ENCODE results near the gene HECTD4.

HECTD4 gene

DNA sequence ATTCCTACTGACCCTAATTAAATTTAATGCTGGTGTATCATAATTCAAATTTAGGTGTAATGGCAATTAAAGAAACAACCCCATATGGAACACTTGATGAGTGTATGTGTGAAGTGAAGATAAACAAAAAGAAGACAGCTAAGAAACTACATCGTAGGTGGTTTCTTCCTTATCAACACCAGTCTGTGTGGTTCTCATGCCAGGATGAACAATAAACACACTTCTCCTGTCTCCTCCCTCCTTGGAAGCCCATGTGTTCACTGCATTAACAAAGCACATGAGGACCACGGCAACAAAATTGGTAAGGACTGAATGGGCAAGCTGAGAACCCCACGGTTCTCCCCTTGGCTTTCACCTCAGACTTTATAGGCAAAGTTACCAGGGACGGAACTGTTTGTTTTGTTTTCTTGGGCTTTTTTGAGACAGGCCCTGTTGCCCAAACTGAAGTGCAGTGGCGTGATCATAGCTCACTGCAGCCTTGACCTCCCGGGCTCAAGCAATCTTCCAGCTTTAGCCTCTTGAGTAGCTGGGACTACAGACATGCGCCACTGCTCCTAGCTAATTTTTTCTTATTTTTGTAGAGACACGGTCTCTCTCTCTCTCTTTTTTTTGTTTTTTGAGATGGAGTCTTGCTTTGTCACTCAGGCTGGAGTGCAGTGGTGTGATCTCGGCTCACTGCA, 185.9 kb downstream of the HECTD4 start:
- DNase-seq = no peak

DNA sequence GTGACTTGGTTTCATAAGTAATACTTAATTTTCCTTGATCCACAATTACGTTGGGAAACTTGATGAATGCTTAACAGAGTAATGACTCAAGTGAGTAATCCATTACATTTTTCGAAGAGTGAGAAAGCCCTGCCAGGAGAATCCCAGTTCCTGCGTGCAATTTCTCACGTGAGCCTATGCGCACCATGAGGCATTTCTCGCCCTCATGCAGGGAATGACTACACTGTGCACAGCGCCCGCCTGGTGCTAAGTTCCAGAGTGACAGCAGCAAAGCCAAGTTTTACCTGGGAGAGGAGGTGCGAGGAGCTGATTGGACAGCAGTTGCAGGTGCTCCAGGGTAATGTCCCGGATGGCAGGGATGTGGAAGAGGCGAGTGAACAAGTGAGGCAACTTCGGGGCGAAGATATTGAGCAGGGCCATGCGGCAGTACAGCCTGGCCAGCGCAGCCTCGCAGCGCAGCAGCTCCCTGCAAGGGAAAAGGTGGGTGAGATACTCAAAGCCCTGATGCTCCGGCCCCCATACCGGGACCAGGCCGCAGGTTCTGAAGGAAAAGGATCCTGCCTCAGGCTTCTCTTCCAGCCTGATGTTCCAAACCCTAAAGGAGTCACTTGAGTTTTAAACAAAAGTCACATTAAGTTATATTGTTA, 187.5 kb downstream of the HECTD4 start:
- no peak for DNase-seq

- DNase-seq = no peak
These were observed 189.8 kb downstream of the HECTD4 start for GRCh38 chr12:112192475-112192874.

DNA sequence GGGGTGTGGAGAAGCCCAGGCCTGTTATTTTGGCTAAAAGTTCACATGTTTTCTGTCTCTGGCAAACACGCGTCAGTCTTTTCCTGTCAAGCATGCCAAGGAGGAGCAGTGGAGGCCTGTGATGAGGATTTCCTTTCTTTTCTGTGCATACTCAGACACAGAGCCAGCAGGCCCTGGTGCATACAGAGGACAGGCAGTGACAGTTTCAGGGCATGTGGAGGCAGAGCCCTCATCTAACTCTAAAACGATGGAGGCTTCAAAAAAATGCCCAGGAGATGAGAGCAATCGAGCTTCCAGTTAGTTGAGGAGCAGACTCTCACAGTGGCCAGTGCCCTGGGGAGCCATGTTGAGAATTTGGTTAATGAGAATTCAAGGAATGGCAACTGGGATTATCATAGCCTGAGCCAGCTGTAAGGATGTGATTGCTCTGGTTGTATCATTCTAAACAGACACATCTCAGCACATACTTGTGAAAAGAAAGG, 190.3 kb downstream of the HECTD4 start:
- no peak for DNase-seq

GRCh38 chr12:112191201-112191600, 191.0 kb downstream of the HECTD4 start:
- DNase-seq = no peak

GRCh38 chr12:112190231-112191025, 191.8 kb downstream of the HECTD4 start:
- no peak for DNase-seq

GRCh38 chr12:112188130-112188830, 194.0 kb downstream of the HECTD4 start:
- DNase-seq = no peak

- no peak for DNase-seq
These were observed 196.9 kb downstream of the HECTD4 start for GRCh38 chr12:112185093-112185923.

- no peak for DNase-seq
These were observed 198.0 kb downstream of the HECTD4 start for GRCh38 chr12:112184056-112184887.

- DNase-seq = no peak
These were observed 198.8 kb downstream of the HECTD4 start for GRCh38 chr12:112183141-112184021.

GRCh38 chr12:112182499-112182898, 199.7 kb downstream of the HECTD4 start:
- DNase-seq = no peak

DNA sequence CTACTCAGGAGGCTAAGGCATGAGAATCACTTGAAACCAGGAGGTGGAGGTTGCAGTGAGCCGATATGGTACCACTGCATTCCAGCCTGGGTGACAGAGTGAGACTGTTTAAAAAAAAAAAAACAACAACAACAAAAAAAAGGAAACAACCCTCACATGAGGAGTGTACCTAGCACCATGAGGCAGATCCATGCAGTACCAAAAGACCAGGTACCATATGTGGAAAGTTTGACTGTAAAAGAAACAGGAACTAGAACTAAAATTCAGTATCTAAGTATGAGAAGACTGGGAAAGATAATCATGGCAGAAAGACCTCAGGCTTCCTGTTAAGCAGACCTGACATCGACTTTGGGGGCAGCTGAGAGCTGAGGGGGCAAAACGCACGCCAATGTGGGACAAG, 201.8 kb downstream of the HECTD4 start:
- DNase-seq = no peak

GRCh38 chr12:112179916-112180315, 202.3 kb downstream of the HECTD4 start:
- no peak for DNase-seq

GRCh38 chr12:112179341-112179740, 202.9 kb downstream of the HECTD4 start:
- no peak for DNase-seq

GRCh38 chr12:112178796-112179195, 203.4 kb downstream of the HECTD4 start:
- no peak for DNase-seq

DNA sequence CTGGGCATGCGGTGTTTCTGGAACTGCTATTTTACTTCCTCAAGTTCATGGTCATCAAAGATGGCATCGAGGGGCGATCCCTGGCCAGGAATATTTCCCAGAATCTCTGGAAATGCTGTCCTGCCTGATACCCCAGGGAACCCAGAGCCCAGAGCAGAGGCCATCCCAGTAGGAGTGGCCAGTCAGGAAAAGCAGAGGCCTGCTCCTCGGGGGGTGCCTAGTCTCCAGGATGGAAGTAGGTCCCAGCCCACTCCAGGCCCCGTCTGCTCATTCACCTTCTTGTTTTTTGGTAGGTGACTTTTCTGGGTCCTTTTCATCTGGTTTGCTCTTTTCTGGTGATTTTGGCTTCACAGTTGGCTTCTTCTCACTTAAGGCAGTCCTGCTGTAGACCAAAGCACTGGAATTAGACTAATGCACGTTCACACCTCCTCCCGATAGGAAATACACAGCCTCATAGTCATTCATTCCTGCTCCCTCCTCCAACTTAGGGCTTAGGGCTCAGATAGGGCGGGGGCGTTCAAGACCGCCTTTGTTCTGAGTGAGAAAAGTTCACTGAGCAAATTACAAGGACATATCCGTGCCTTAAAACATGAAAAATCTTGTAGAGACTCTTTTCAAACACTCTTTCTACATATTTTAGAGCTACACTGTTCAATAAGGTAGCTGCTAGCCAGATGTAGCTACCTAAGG, 205.8 kb downstream of the HECTD4 start:
- DNase-seq = no peak

DNA sequence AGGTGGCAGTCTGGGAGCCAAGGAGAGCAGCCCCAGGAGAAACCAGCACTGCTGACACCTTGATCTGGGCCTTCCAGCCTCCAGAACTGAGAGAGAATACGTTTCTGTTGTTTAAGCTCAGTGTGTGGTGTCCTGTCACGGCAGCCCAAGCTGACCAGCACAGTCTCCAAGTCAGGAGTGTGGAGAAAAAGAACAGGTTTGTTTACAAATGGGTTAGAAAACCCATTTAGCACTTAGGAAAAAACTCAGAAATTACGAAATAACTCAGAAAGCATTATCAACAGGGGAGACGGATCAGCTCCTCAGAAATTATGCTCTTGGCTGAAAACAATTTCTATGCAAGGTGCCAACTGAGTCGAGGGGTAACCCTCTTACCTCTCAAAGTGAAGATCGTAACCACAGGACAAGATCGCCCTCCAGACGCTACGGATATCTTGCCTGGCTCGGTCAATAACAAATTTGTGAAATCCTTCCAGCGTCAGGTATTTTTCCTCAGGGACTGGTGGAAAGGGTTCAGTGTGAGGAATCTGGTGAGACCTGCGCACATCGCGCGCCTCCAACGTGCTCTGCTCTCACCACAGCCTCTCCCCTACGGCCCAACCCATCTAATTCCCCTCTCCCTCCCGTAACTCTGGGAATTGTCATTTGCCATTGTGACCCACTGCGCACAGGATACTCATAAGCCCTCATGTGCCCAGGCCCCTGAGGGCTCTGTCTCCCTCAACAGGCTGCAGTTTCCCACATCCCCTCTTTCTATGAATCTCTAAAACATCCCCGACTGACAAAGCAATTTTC, 206.7 kb downstream of the HECTD4 start:
- DNase-seq = no peak

- DNase-seq = no peak
These were observed 209.5 kb downstream of the HECTD4 start for GRCh38 chr12:112172556-112173324.

Data from activated CD4-positive, alpha-beta T cell treated with anti-CD3 and anti-CD28 coated beads, Interleukin-2, amount 50 U/mL, for 1 hour (primary cell).